MM.1S (cell line): ENCODE measurements around the gene PSMC4.

Source experiments
- DNase-seq: peaks from one replicate; pipeline ENCODE4 v3.0.0-alpha.2; 2015
- H2AFZ ChIP-seq: fragments of 300-600 bp; sonication (generic); 2 replicates; pipeline ENCODE4 v1.6.0; 2016; ENCODE audit warnings: antibody characterized with exemption, low read length
- H3F3A ChIP-seq: fragments of 300-600 bp; sonication (generic); 2 replicates; pipeline ENCODE4 v1.6.1; 2016; ENCODE audit warnings: mild to moderate bottlenecking, antibody characterized with exemption, low read length, moderate library complexity, mixed read lengths; ENCODE audit not compliant: insufficient read depth
- H3K27ac ChIP-seq: fragments of 300-600 bp; sonication (generic); 2 replicates; pipeline ENCODE4 v1.5.1; 2016; ENCODE audit warnings: mild to moderate bottlenecking, low read length
- H3K27me3 ChIP-seq: fragments of 300-600 bp; sonication (generic); replicated peaks from 2 replicates; pipeline ENCODE4 v1.6.0; 2016; ENCODE audit warnings: low read length; ENCODE audit not compliant: insufficient read depth
- H3K36me3 ChIP-seq: fragments of 300-600 bp; sonication (generic); replicated peaks from 2 replicates; pipeline ENCODE4 v1.6.1; 2016; ENCODE audit warnings: mild to moderate bottlenecking, low read length, mixed read lengths; ENCODE audit not compliant: insufficient read depth
- H3K4me1 ChIP-seq: fragments of 300-600 bp; sonication (generic); 2 replicates; pipeline ENCODE4 v1.6.1; 2016; ENCODE audit warnings: low read length, mixed read lengths
- H3K4me2 ChIP-seq: fragments of 300-600 bp; sonication (generic); 2 replicates; pipeline ENCODE4 v1.6.0; 2016; ENCODE audit warnings: low read depth, low read length
- H3K4me3 ChIP-seq: fragments of 300-600 bp; sonication (generic); 2 replicates; pipeline ENCODE4 v1.5.1; 2016; ENCODE audit warnings: low read length, mixed read lengths
- H3K79me2 ChIP-seq: fragments of 300-600 bp; sonication (generic); 2 replicates; pipeline ENCODE4 v1.6.1; 2016; ENCODE audit warnings: mixed run types, low read length, mixed read lengths
- H3K9ac ChIP-seq: fragments of 300-600 bp; sonication (generic); 2 replicates; pipeline ENCODE4 v1.6.1; 2016; ENCODE audit warnings: low read length, mixed read lengths
- H3K9me2 ChIP-seq: fragments of 300-600 bp; sonication (generic); replicated peaks from 2 replicates; pipeline ENCODE4 v1.6.1; 2016; ENCODE audit warnings: mild to moderate bottlenecking, low read length, mixed read lengths; ENCODE audit not compliant: insufficient read depth
- H3K9me3 ChIP-seq: fragments of 300-600 bp; sonication (generic); replicated peaks from 2 replicates; pipeline ENCODE4 v1.6.1; 2016; ENCODE audit warnings: mild to moderate bottlenecking, low read length, mixed read lengths; ENCODE audit not compliant: insufficient read depth
- H4K20me1 ChIP-seq: fragments of 300-600 bp; sonication (generic); 2 replicates; pipeline ENCODE4 v1.6.1; 2016; ENCODE audit warnings: mild to moderate bottlenecking, low read length, moderate library complexity, mixed read lengths; ENCODE audit not compliant: insufficient read depth
- CTCF ChIP-seq: fragments of 300-600 bp; sonication (generic); IDR thresholded peaks from 2 replicates; pipeline ENCODE4 v1.5.1; 2016; ENCODE audit warnings: antibody characterized with exemption, low read length, mixed read lengths
- EZH2 ChIP-seq: fragments of 300-600 bp; sonication (generic); optimal IDR thresholded peaks from 2 replicates; pipeline ENCODE3; 2017; ENCODE audit warnings: low read depth, mild to moderate bottlenecking, antibody characterized with exemption, low read length, mixed read lengths
- EZH2phosphoT487 ChIP-seq: fragments of 300-600 bp; sonication (generic); IDR thresholded peaks from 2 replicates; pipeline ENCODE4 v1.6.1; 2018; ENCODE audit warnings: antibody characterized with exemption, low read length

PSMC4 gene

GRCh38 chr19:40009674-40010073 is 38.7 kb downstream of the PSMC4 start:
- Histone ChIP-seq H3K36me3 (no peaks in the 10 kb centered on the region), H4K20me1 (no peaks in the 10 kb centered on the region), H3K27ac (no peak overlapping the region)

GRCh38 chr19:40013991-40014390 is 43.0 kb downstream of the PSMC4 start:
- DNase-seq: no peak
- no peak overlapping the region for H3K4me2 ChIP-seq
- H3K36me3 ChIP-seq: no peaks in the 10 kb centered on the region
- no peak overlapping the region for H3K9ac ChIP-seq
- TF ChIP-seq CTCF (no peak), EZH2 (no peak), EZH2phosphoT487 (no peak)
- no peaks in the 10 kb centered on the region for H3K27me3 ChIP-seq
- no peak overlapping the region for H2AFZ ChIP-seq
- H3K79me2 ChIP-seq: no peaks in the 10 kb centered on the region
- H3K27ac ChIP-seq: no peak overlapping the region
- H3K4me1 ChIP-seq: no peaks in the 10 kb centered on the region
- no peaks in the 10 kb centered on the region for H3K9me3 ChIP-seq
- no peaks in the 10 kb centered on the region for H3K9me2 ChIP-seq
- no peaks in the 10 kb centered on the region for H3F3A ChIP-seq
- no peaks in the 10 kb centered on the region for H4K20me1 ChIP-seq
- no peak overlapping the region for H3K4me3 ChIP-seq

More at GRCh38 chr19:40009674-40010073, 38.7 kb downstream of the PSMC4 start:
- H3K27me3 ChIP-seq: no peaks in the 10 kb centered on the region
- TF ChIP-seq EZH2phosphoT487 (no peak), CTCF (no peak), EZH2 (no peak)
- H3K9me3 ChIP-seq: no peaks in the 10 kb centered on the region
- H3K4me1 ChIP-seq: no peaks in the 10 kb centered on the region
- no peak overlapping the region for H3K4me2 ChIP-seq
- no peak for DNase-seq
- no peak overlapping the region for H3K4me3 ChIP-seq
- no peaks in the 10 kb centered on the region for H3K79me2 ChIP-seq
- H3K9me2 ChIP-seq: no peaks in the 10 kb centered on the region
- no peak overlapping the region for H2AFZ ChIP-seq
- no peak overlapping the region for H3K9ac ChIP-seq
- H3F3A ChIP-seq: no peaks in the 10 kb centered on the region

- TF ChIP-seq CTCF (no peak), EZH2phosphoT487 (no peak), EZH2 (no peak)
- Histone ChIP-seq H3K4me1 (no peaks in the 10 kb centered on the region), H3K36me3 (no peaks in the 10 kb centered on the region), H3K4me2 (no peak overlapping the region), H4K20me1 (no peaks in the 10 kb centered on the region), H3F3A (no peaks in the 10 kb centered on the region), H3K4me3 (no peak overlapping the region), H3K9ac (no peak overlapping the region), H3K27ac (no peak overlapping the region), H3K79me2 (no peaks in the 10 kb centered on the region), H3K9me3 (no peaks in the 10 kb centered on the region), H3K27me3 (no peaks in the 10 kb centered on the region), H3K9me2 (no peaks in the 10 kb centered on the region), H2AFZ (no peak overlapping the region)
- no peak for DNase-seq
Measured at GRCh38 chr19:40023969-40024368, 53.0 kb downstream of the PSMC4 start.
